Left cardiac atrium (tissue), 4 donors: ENCODE results near the gene THOC2. TPM values are rescaled to one million over a fixed set of nuclear protein-coding genes. Genes with fewer than 3 reads are reported as not detected.
"Not testable (repeated sequence)": the region's sequence is repeated elsewhere in the genome, so short reads cannot be mapped to it uniquely, and the experiment has no call there.

Source experiments
- ATAC-seq, 2 donors: fragments of 200-7000 bp; cut with Tn5 transposase; one replicate each; pipeline ENCODE4 v1.9.1; 2020; ENCODE audit warnings: mild to moderate bottlenecking in 2 of 2, moderate library complexity in 2 of 2
- DNase-seq: peaks from one replicate; pipeline ENCODE4 v3.0.0-alpha.2; 2020
- intact Hi-C, 2 donors: fragments of 100-400 bp; cut with DNase I; formaldehyde crosslinking; loops; one replicate each; pipeline versions ENCODE4 v1.14.1 to v1.15.1; 2022 to 2023
- long read RNA-seq: library from polyadenylated mRNA; unstranded; transcript quantifications from one replicate; pipeline ENCODE4 v2.0.0, GENCODE V29; 2021
- total RNA-seq, 2 donors: library from RNA; stranded (reverse); fragmentation: NEBNext Ultra II Directional; extraction: Animal tissue kit (Norgen Biotek cat#: 25700); gene quantifications; one replicate each; pipeline ENCODE4 v1.2.1, GENCODE V29; 2021
- donor health status: DM: no; HTN: yes; CAD: no.
- donor health status: DM: no; HTN: yes; CAD: no; lungs with severe emphysema.
- donor health status: DM: yes; HTN: yes; CAD: no.
- donor health status: Dilated cardiomyopathy.

THOC2 gene, protein sequence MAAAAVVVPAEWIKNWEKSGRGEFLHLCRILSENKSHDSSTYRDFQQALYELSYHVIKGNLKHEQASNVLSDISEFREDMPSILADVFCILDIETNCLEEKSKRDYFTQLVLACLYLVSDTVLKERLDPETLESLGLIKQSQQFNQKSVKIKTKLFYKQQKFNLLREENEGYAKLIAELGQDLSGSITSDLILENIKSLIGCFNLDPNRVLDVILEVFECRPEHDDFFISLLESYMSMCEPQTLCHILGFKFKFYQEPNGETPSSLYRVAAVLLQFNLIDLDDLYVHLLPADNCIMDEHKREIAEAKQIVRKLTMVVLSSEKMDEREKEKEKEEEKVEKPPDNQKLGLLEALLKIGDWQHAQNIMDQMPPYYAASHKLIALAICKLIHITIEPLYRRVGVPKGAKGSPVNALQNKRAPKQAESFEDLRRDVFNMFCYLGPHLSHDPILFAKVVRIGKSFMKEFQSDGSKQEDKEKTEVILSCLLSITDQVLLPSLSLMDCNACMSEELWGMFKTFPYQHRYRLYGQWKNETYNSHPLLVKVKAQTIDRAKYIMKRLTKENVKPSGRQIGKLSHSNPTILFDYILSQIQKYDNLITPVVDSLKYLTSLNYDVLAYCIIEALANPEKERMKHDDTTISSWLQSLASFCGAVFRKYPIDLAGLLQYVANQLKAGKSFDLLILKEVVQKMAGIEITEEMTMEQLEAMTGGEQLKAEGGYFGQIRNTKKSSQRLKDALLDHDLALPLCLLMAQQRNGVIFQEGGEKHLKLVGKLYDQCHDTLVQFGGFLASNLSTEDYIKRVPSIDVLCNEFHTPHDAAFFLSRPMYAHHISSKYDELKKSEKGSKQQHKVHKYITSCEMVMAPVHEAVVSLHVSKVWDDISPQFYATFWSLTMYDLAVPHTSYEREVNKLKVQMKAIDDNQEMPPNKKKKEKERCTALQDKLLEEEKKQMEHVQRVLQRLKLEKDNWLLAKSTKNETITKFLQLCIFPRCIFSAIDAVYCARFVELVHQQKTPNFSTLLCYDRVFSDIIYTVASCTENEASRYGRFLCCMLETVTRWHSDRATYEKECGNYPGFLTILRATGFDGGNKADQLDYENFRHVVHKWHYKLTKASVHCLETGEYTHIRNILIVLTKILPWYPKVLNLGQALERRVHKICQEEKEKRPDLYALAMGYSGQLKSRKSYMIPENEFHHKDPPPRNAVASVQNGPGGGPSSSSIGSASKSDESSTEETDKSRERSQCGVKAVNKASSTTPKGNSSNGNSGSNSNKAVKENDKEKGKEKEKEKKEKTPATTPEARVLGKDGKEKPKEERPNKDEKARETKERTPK (N-terminal part only)
- 10 to 100 TPM; 25.7 to 33.8 TPM for total RNA-seq
- long read RNA-seq, partial matches to known transcripts: 30 of 34 reads
- long read RNA-seq, other reads (novel, unspliced or antisense): 4 of 34 reads

GRCh38 chrX:123732670-123733363 lies at the start of gene THOC2:
Gene THOC2 (minus strand): TSS chrX:123733052. CDS start chrX:123733022, 30 bp downstream.
- intact Hi-C loops: no loop called here
- peak; percentile 91 for DNase-seq
- ATAC-seq: peak; percentile 99

- ATAC-seq, DNase-seq, intact Hi-C loops: not testable (repeated sequence)
Observed at GRCh38 chrX:123781786-123782185, 48.9 kb upstream of the THOC2 start.

DNA sequence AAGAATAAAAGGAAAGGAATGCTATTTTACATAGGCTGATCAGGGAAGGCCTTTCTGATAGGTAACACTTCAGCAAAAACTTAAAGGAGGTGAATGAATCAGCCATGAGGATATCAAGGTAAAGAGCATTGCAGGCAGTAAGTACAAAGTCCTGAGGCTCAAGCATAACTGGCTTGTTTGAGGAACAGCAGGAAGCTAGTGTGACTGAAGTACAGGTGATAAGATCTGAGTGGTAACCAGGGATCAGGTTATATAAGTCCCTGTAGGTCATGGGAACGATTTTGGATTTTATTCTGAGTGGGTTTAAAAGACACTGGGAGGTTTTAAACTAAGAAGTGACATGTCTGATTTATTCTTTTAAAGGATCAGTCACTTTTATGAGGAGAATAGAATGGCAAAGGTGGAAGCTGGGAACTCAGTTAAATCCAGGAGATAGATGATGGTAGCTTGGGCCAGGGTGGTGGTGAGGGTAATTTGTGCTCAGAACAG lies 47.1 kb upstream of the THOC2 start:
- intact Hi-C loops: no loop called here
- DNase-seq (no peak), ATAC-seq (no peak)

DNA sequence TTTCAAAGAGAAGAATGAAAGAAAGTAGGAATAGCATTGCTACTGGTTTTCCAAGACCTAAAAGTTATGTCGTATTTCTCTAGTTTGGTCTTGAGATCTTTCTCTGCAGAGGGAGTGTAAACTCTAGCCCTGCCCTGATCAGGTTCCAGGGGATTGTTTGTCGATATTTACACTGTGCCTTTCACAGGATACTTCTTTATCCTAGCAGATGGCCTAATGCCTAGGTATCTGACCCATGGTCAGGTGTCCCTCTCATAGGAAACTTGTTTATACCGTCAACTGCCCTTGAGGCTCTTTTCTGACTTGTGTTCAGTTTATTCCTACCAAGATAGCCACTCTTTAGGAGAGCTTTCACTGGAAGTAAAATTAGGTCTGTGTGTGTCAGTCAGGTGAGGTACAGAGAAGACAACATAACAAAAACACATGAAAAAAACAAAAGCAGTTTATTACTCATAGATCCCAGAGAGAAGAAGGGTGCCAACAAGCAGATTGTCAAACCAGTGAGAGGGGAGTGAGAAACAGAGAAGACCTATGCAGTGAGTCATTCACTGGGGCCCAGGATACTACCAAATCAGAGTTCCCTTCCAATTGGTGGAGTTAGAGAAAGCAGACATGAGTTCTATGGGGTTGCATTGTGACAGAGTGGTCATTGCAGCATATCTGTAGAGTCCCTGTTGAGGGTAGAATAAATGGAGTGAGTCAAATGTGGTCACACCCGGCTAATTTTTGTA lies 40.6 kb upstream of the THOC2 start:
- ATAC-seq (no peak), DNase-seq (no peak)
- intact Hi-C loops: no loop called here

- ATAC-seq (no peak), DNase-seq (no peak)
- intact Hi-C loops: no loop called here
Observed at GRCh38 chrX:123771449-123772064, 38.7 kb upstream of the THOC2 start.

DNA sequence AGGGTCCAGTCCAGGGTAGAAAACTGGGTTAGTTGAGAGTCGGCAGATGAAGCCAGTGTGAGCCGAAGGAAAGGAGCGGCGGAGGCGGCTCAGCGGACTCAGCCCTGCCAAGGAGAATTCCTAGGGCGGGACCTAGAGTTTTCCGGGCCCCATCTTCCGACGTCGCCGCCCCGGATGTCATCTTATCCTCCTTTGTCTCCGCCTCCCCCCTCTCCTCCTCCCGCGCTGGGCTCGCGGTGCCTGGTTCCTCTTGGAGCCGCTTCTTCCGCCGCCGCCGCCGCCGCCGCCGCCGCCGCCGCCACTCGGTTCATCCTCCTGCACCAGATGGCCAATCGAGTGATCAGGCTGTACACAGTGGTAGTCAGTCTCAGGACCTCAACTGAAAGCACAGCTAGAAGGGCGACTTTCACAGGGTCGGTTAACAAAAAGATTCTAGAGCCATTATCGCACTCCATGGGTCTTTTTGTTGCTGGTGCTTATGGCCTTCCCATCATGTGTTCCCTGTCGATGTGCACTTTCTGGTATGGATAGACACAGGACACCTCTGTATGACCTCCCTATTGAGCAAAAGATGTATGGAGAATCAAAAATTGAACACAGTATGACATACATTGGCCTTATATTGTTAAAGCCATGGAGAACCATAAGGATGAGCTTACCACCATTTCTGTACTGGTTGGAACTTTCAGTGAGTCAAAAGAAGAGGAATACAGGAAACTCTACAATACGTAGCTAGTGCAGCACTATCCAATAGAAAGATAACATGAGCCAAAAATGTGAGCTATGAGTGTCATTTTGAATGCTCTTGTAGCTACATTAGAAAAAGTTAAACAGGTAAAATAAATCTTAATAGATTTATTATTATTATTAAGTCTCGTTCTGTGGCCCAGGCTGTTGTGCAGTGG lies 32.4 kb upstream of the THOC2 start:
- DNase-seq (peak; percentile 88), ATAC-seq (peak; percentile 98 to 100)
- intact Hi-C loops: no loop called here

DNA sequence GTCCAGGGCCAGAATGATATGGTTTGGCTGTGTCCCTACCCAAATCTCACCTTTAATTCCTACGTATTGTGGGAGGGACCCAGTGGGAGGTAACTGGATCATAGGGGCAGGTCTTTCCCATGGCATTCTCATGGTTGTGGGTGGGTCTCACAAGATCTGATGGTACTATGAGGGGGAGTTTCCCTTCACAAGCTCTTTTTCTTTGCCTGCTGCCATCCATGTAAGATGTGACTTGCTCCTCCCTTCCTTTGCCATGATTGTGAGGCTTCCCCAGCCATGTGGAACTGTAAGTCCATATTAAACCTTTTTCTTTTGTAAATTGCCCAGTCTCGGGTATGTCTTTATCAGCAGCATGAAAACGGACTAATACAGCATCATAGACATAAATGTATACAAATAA lies 27.0 kb upstream of the THOC2 start:
- intact Hi-C loops, ATAC-seq, DNase-seq: not testable (repeated sequence)

- ATAC-seq, DNase-seq, intact Hi-C loops: not testable (repeated sequence)
Observed at GRCh38 chrX:123757794-123758193, 24.9 kb upstream of the THOC2 start.

DNA sequence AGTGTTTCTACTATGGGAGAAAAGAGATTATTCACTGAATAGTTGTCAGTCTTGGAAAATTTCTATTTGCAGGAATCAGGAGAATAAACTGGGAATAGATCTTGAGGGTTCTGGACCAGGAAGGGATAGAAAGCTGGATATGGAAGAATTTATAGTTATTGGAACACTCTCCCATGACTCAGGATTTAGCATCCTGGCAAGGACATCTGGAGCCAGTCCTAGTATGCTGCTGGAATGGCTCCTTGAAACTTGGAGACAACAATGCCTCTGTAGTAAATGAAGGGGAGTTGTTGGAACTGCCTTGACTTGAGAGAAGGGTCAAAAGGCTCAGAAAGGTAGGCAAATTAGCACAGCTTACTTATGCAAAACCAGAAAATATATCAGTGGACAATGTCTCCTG lies 23.5 kb upstream of the THOC2 start:
- ATAC-seq (peak in 1 of 2 donors; percentile 69), DNase-seq (no peak)
- intact Hi-C loops: no loop called here

DNA sequence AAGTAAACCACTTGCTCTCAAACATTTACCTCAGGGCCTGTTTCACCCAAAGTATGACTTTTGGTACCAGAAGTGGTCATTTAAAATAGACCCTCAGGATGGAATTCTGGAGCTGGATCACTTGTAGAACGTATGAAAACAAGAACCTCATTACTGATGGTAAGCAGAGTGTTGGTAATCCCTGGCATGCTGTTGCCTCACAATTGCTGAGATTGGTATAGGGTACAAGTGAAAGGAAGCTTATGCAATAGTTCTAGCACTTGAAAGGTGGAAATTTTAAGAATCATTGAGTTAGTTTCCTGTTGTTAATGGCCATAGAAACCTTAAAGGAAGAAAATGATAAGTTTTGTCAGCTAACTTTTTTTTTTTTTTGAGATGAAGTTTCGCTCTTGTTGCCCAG lies 22.3 kb upstream of the THOC2 start:
- DNase-seq (no peak), ATAC-seq (no peak)
- intact Hi-C loops: no loop called here

GRCh38 chrX:123753656-123754350 lies 21.0 kb upstream of the THOC2 start:
- DNase-seq: no peak
- ATAC-seq: no peak
- intact Hi-C loops: no loop called here

DNA sequence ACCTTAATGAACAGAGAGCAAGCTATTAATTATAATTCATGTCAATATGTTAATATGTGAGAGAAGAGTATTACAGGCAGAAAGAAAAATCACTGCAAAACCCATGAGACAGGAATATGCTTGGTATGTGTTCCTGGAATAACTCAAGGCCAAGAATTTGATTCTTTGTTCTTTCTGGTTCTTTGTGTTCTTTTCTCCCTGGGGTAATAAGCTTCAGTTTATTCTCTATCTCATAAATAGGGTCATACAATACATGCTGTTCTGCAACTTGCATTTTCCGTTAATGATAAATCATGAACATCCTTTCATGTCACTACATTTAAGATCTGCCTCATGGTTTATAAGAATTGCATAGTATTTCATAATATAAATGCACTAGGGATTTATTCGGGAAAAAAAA lies 16.8 kb upstream of the THOC2 start:
- intact Hi-C loops: no loop called here
- DNase-seq (no peak), ATAC-seq (no peak)

DNA sequence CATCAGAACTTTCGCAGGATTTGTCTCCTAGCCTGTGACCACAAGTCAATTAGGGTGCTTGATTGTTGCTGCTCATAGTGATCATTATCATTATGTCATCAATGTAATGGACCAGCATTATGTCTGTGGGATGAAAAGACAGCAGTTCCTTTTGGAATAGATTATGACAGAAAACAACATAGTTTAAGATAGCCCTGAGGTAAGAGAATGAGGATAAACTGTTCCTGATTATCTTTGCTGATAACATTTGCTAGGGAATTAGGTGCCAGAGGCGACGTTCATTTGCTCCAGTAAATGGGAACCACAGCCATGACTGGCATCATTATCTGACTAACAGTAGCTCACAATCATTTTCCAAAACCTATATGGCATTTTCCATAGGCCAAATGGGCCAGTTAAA lies 12.7 kb upstream of the THOC2 start:
- intact Hi-C loops: no loop called here
- no peak for ATAC-seq
- DNase-seq: no peak

DNA sequence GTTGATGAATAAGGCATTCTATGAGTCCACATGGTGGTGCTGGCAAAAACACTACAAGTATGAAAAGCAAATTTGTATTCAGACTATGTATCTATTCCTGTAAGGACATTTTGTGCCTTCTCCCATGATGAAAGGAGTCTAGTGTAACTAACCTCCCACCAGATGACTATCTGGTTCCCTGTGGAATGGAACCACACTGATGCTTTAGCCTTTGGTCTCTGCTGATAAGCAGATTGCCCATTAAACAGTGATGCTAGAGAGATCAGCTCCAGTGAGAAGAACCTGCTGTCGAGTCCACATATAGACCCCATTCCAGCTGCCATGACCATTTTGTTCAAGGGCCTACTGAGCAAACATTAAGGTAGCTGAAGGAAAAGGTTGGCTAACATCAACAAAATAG lies 10.5 kb upstream of the THOC2 start:
- DNase-seq (no peak), ATAC-seq (no peak)
- intact Hi-C loops: no loop called here

DNA sequence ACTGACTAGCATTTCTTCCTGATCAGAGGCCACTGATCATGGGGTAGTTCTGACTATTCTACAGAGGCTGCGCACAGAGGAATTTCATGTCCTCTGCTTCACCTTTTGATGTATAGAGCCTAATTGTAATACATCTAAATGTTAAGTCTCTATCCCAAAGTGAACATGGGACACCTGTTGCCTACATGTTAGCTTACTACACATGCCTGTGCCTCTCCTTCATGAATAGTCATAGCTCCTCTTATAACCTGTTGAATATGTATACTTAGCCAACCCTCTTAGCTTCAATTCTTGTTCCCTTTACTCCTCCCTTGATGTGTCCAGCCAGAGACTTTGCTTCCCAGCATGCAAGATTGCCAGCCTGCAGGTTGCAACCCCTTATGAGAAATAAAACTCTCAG lies 9.6 kb upstream of the THOC2 start:
- ATAC-seq (no peak), DNase-seq (no peak)
- intact Hi-C loops: no loop called here

- ATAC-seq: no peak
- no peak for DNase-seq
- intact Hi-C loops: no loop called here
Observed at GRCh38 chrX:123740536-123740935, 7.7 kb upstream of the THOC2 start.
